Stimulated activated CD8-positive, alpha-beta memory T cell treated with anti-CD3 and anti-CD28 coated beads, Interleukin-7, amount 100 ng/mL, for 1 hour (primary cell): ENCODE data around the gene KLHL3.
"Not testable (repeated sequence)": the region's sequence is repeated elsewhere in the genome, so short reads cannot be mapped to it uniquely, and the experiment has no call there.

ENCODE experiments used
- DNase-seq, 2 donors: peaks; one replicate each; pipeline ENCODE4 v3.0.0-alpha.2; 2020; ENCODE audit warnings: low read depth in 2 of 2

The KLHL3 gene

GRCh38 chr5:137735555-137736284 lies at the start of gene KLHL3:
Gene KLHL3, minus strand, starts transcription at chr5:137736089. Its CDS starts 443 bp downstream, at chr5:137735646.
- no peak for DNase-seq

- DNase-seq: no peak
These were observed 47.2 kb upstream of the KLHL3 start for GRCh38 chr5:137782984-137783536.

- no peak for DNase-seq
These were observed 46.2 kb upstream of the KLHL3 start for GRCh38 chr5:137782055-137782454.

GRCh38 chr5:137778772-137779564 lies 43.1 kb upstream of the KLHL3 start:
- DNase-seq: no peak

GRCh38 chr5:137767937-137768336 lies 32.0 kb upstream of the KLHL3 start:
- not testable (repeated sequence) for DNase-seq

- DNase-seq: no peak
These were observed 25.7 kb upstream of the KLHL3 start for GRCh38 chr5:137761566-137761965.

- DNase-seq: no peak
These were observed 25.0 kb upstream of the KLHL3 start for GRCh38 chr5:137760719-137761516.

- no peak for DNase-seq
These were observed 24.4 kb upstream of the KLHL3 start for GRCh38 chr5:137760294-137760693.

- no peak for DNase-seq
These were observed 22.9 kb upstream of the KLHL3 start for GRCh38 chr5:137758715-137759306.

GRCh38 chr5:137758121-137758520 lies 22.2 kb upstream of the KLHL3 start:
- no peak for DNase-seq

GRCh38 chr5:137757634-137758033 lies 21.7 kb upstream of the KLHL3 start:
- no peak for DNase-seq

- DNase-seq: no peak
These were observed 19.3 kb upstream of the KLHL3 start for GRCh38 chr5:137754961-137755762.

- DNase-seq: peak; percentile 91 to 94
These were observed 18.5 kb upstream of the KLHL3 start, which contains the start of gene HNRNPA0 for GRCh38 chr5:137754188-137754960. Gene HNRNPA0, minus strand, starts transcription at chr5:137754363. Its CDS starts 297 bp downstream, at chr5:137754066.

GRCh38 chr5:137753691-137754187 lies 17.9 kb upstream of the KLHL3 start:
- no peak for DNase-seq

GRCh38 chr5:137752905-137753690 lies 17.2 kb upstream of the KLHL3 start:
- DNase-seq: no peak

GRCh38 chr5:137751869-137752491 lies 16.1 kb upstream of the KLHL3 start:
- DNase-seq: no peak

- DNase-seq: no peak
These were observed 14.5 kb upstream of the KLHL3 start for GRCh38 chr5:137750436-137750835.

- DNase-seq: no peak
These were observed 12.0 kb upstream of the KLHL3 start for GRCh38 chr5:137747848-137748247.
